Activated CD4-positive, alpha-beta T cell treated with anti-CD3 and anti-CD28 coated beads for 4 hours (primary cell): ENCODE data around the gene PHF11.
"Not testable (repeated sequence)": the region's sequence is repeated elsewhere in the genome, so short reads cannot be mapped to it uniquely, and the experiment has no call there.

Experiments
- DNase-seq, 2 donors: peaks; one replicate each; pipeline ENCODE4 v3.0.0-alpha.2; 2020

The PHF11 gene

GRCh38 chr13:49550942-49551644, 55.3 kb downstream of the PHF11 start:
- no peak for DNase-seq

GRCh38 chr13:49553888-49554287, 58.1 kb downstream of the PHF11 start:
- no peak for DNase-seq

GRCh38 chr13:49554387-49554786, 58.6 kb downstream of the PHF11 start:
- no peak for DNase-seq

GRCh38 chr13:49559006-49559405, 63.3 kb downstream of the PHF11 start:
- DNase-seq: no peak

- no peak for DNase-seq
Observed at GRCh38 chr13:49560270-49561061, 64.7 kb downstream of the PHF11 start.

GRCh38 chr13:49561062-49561410, 65.3 kb downstream of the PHF11 start:
- no peak for DNase-seq

GRCh38 chr13:49563516-49563915, 67.8 kb downstream of the PHF11 start:
- DNase-seq: no peak

- not testable (repeated sequence) for DNase-seq
Observed at GRCh38 chr13:49565461-49565860, 69.7 kb downstream of the PHF11 start.

- no peak for DNase-seq
Observed at GRCh38 chr13:49566461-49566860, 70.7 kb downstream of the PHF11 start.

- no peak for DNase-seq
Observed at GRCh38 chr13:49567491-49567890, 71.7 kb downstream of the PHF11 start.

GRCh38 chr13:49569993-49570689, 74.4 kb downstream of the PHF11 start:
- DNase-seq: no peak

- no peak for DNase-seq
Observed at GRCh38 chr13:49571299-49572240, 75.8 kb downstream of the PHF11 start.
